HG02973 (cell line): Measurements from ENCODE around the gene NDUFS1.

Source experiments
- ATAC-seq: cut with Tn5 transposase; IDR thresholded peaks from one replicate; pipeline ENCODE4 v1.9.1; 2021; ENCODE audit warnings: moderate library complexity; ENCODE audit not compliant: unreplicated experiment

Gene NDUFS1

GRCh38 chr2:206069417-206069816 lies 89.8 kb downstream of the NDUFS1 start:
- no peak for ATAC-seq

GRCh38 chr2:206068207-206068606 lies 91.0 kb downstream of the NDUFS1 start:
- ATAC-seq: no peak
